Keratinocyte (primary cell): ENCODE measurements around the gene ENPP4. TPM values are rescaled to one million over a fixed set of nuclear protein-coding genes. Genes with fewer than 3 reads are reported as not detected.

Experiments used
- DNase-seq: peaks from one replicate; pipeline ENCODE4 v3.0.0-alpha.2; 2011; ENCODE audit warnings: low read depth, missing footprints, low spot score
- FAIRE-seq: peaks from 2 replicates; lab custom pipeline; 2011; peaks lifted over from hg19 to GRCh38; lab: Jason Lieb, UNC
- H2AFZ ChIP-seq: 2 replicates; pipeline ENCODE4 v1.6.0; 2012; ENCODE audit warnings: low read length, control low read depth, inconsistent platforms; ENCODE audit not compliant: control insufficient read depth
- H3K27ac ChIP-seq: 2 replicates; pipeline ENCODE4 v1.5.1; 2011; ENCODE audit warnings: low read length; ENCODE audit not compliant: control insufficient read depth, insufficient read depth
- H3K27me3 ChIP-seq: 3 replicates; pipeline ENCODE4 v1.6.0; 2011; ENCODE audit warnings: low read length; ENCODE audit not compliant: control insufficient read depth, insufficient read depth; ENCODE audit errors: extremely low read depth
- H3K36me3 ChIP-seq, 2 experiments: 2 replicates in 1 of 2; 3 replicates in 1 of 2; pipeline ENCODE4 v1.5.1; 2011; ENCODE audit warnings: low read length in 2 of 2, mild to moderate bottlenecking in 1 of 2; ENCODE audit not compliant: control insufficient read depth in 2 of 2, insufficient read depth in 2 of 2; ENCODE audit errors: extremely low read depth in 1 of 2
- H3K4me1 ChIP-seq: 3 replicates; pipeline ENCODE4 v1.5.1; 2011; ENCODE audit warnings: low read length; ENCODE audit not compliant: control insufficient read depth, insufficient read depth; ENCODE audit errors: extremely low read depth
- H3K4me2 ChIP-seq: 3 replicates; pipeline ENCODE4 v1.6.0; 2011; ENCODE audit warnings: low read depth, low read length; ENCODE audit not compliant: control insufficient read depth, insufficient read depth; ENCODE audit errors: extremely low read depth
- H3K4me3 ChIP-seq, 3 experiments: fragments of 200-600 bp in 1 of 3; sonication (generic) in 1 of 3; 2 replicates in 2 of 3; 3 replicates in 1 of 3; pipeline ENCODE4 v1.5.1; 2011 to 2016; ENCODE audit warnings: low read length in 3 of 3, mild to moderate bottlenecking in 3 of 3, control low read depth in 2 of 3, inconsistent platforms in 1 of 3, low read depth in 1 of 3, mixed read lengths in 1 of 3, mixed run types in 1 of 3, moderate library complexity in 1 of 3; ENCODE audit not compliant: control insufficient read depth in 2 of 3, insufficient read depth in 2 of 3; ENCODE audit errors: extremely low read depth in 1 of 3
- H3K79me2 ChIP-seq: 2 replicates; pipeline ENCODE4 v1.6.0; 2012; ENCODE audit warnings: low read length; ENCODE audit not compliant: control insufficient read depth, insufficient read depth
- H3K9ac ChIP-seq: 3 replicates; pipeline ENCODE4 v1.6.0; 2011; ENCODE audit warnings: low read length; ENCODE audit not compliant: control insufficient read depth, insufficient read depth; ENCODE audit errors: extremely low read depth
- H3K9me1 ChIP-seq: 3 replicates; pipeline ENCODE4 v1.6.0; 2011; ENCODE audit warnings: low read length; ENCODE audit not compliant: control insufficient read depth, insufficient read depth; ENCODE audit errors: extremely low read depth
- H3K9me3 ChIP-seq: 2 replicates; pipeline ENCODE4 v1.5.1; 2012; ENCODE audit warnings: low read depth, low read length; ENCODE audit not compliant: control insufficient read depth
- H4K20me1 ChIP-seq: 3 replicates; pipeline ENCODE4 v1.6.0; 2011; ENCODE audit warnings: low read length; ENCODE audit not compliant: control insufficient read depth, insufficient read depth; ENCODE audit errors: extremely low read depth
- CTCF ChIP-seq, 3 experiments: IDR thresholded peaks in 1 of 3; conservative IDR thresholded peaks in 1 of 3; optimal IDR thresholded peaks in 1 of 3; 2 replicates in 2 of 3; 3 replicates in 1 of 3; pipeline versions ENCODE3 to v1.5.1; 2011; ENCODE audit warnings: low read length in 3 of 3, mild to moderate bottlenecking in 3 of 3, moderate library complexity in 2 of 3, control low read depth in 1 of 3, inconsistent platforms in 1 of 3; ENCODE audit not compliant: insufficient read depth in 2 of 3; ENCODE audit errors: extremely low read depth in 1 of 3
- EZH2 ChIP-seq: IDR thresholded peaks from one replicate; pipeline ENCODE4 v1.6.1; 2012; ENCODE audit warnings: inconsistent platforms, mild to moderate bottlenecking, low read length, moderate library complexity
- dilution Hi-C: fragments of 300-500 bp; cut with MboI; formaldehyde crosslinking; loops from one replicate; pipeline ENCODE4 v1.7.0; 2020; ENCODE audit warnings: low sequenced_read_pairs; ENCODE audit not compliant: extremely low pct_ligation_motif_present
- polyA plus RNA-seq, 5 experiments: library from polyadenylated mRNA; depleted of rRNA in 3 of 5; stranded (reverse) in 3 of 5; stranded (forward) in 1 of 5; unstranded in 1 of 5; fragments of >200 nt; gene quantifications; 1 replicate in 1 of 5; 2 replicates in 3 of 5; 3 replicates in 1 of 5; pipeline versions ENCODE4 v1.2.1 to v1.2.3, GENCODE V29; 2011 to 2012; ENCODE audit warnings: missing spikeins in 2 of 5, low read depth in 1 of 5, low replicate concordance in 1 of 5

Gene ENPP4
- polyA plus RNA-seq, 1 donor (not counting 4 experiments of a cell fraction or from before 2014, with no cell fraction given) = 0.01 TPM

- Histone ChIP-seq H3K27me3 (peaks cover 3% of the 10 kb centered on the region), H3K4me3 (no peak overlapping the region), H2AFZ (no peak overlapping the region), H3K36me3 (no peaks in the 10 kb centered on the region), H3K9ac (no peak overlapping the region), H3K4me1 (no peaks in the 10 kb centered on the region), H4K20me1 (no peaks in the 10 kb centered on the region), H3K79me2 (no peaks in the 10 kb centered on the region), H3K27ac (no peak overlapping the region), H3K9me1 (no peaks in the 10 kb centered on the region), H3K9me3 (no peaks in the 10 kb centered on the region), H3K4me2 (no peak overlapping the region)
- TF ChIP-seq CTCF (optimal IDR thresholded peaks at IDR 0.05 in 1 of 3, IDR thresholded peaks at IDR 0.05 in 1 of 3, conservative IDR thresholded peaks at IDR 0.05 in 1 of 3; ENCODE audit: extremely low read depth in 1 of 3, insufficient read depth in 2 of 3, low read length in 3 of 3) = no peak
- no peak for TF ChIP-seq EZH2
- dilution Hi-C loops = no loop called here
- DNase-seq (no peak), FAIRE-seq (no peak)
These were observed 56.8 kb downstream of the ENPP4 start for GRCh38 chr6:46186583-46186982.

DNA sequence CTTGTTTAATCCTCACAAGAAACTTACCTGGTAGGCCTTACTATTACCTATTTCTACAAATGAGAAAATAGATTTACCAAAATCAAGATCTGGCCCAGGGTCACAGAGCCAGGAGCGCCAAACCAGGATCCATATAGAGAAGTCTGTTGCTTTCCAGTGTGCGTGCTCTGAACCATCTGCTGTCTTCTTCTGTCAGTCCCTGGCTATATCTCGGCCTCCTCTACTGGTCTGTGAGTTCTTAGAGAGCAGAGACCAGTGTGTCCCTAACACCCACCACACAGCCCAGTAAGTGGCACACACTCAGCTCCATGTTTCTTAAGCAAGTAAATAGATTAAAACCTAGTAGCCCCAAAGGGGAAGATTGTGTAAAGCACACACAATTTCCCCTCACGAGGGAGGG lies 59.9 kb downstream of the ENPP4 start:
- Histone ChIP-seq H3K36me3 (no peaks in the 10 kb centered on the region), H3K4me1 (no peaks in the 10 kb centered on the region), H3K4me2 (no peak overlapping the region), H3K79me2 (no peaks in the 10 kb centered on the region), H3K9me3 (no peaks in the 10 kb centered on the region), H3K27me3 (no peaks in the 10 kb centered on the region), H2AFZ (no peak overlapping the region), H3K9ac (no peak overlapping the region), H3K4me3 (no peak overlapping the region), H3K27ac (no peak overlapping the region), H4K20me1 (no peaks in the 10 kb centered on the region), H3K9me1 (no peaks in the 10 kb centered on the region)
- DNase-seq (no peak), FAIRE-seq (no peak)
- TF ChIP-seq CTCF (optimal IDR thresholded peaks at IDR 0.05 in 1 of 3, IDR thresholded peaks at IDR 0.05 in 1 of 3, conservative IDR thresholded peaks at IDR 0.05 in 1 of 3; ENCODE audit: extremely low read depth in 1 of 3, insufficient read depth in 2 of 3, low read length in 3 of 3) (no peak), EZH2 (no peak)
- dilution Hi-C loops = no loop called here
